GM19395 (cell line): ENCODE data around the gene UIMC1.
"Not testable (repeated sequence)": the region's sequence is repeated elsewhere in the genome, so short reads cannot be mapped to it uniquely, and the experiment has no call there.

Experiments used
- ATAC-seq: cut with Tn5 transposase; IDR thresholded peaks from one replicate; pipeline ENCODE4 v1.9.1; 2021; ENCODE audit warnings: mild to moderate bottlenecking, moderate library complexity; ENCODE audit not compliant: unreplicated experiment

The UIMC1 gene

DNA sequence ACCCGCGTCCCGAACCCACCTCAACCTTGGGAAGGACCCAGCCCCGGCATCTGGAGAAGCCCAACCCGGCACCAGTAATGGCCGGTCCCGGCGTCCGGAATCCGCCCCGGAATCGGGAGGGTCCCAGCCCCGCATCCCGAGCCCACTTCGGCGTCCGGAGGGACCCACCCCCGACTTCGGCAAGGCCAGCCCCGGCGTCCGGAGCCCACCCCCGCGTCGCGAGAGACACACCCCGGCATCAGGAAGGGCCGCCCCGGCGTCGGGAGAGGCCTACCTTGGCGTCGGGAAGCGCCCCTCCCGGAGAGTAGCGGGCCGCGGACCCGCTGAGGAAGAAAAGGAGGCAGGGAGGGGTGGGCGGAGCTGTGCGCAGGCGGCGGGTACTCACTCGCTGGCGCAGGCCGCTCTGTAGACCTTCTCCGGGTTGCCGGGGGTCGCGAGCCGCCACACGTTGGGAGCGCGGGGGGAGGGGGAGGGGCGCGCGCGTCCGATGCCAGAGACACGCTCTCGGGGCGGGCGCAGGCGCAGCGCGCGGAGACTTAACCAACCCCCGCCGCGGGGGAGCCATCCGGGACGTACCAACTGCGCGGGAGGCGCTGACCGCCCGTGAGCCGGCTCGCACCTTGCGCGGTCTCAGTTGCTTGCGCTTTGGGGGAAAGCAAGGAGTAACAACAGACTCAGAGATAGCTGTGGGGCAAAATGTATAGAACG is at the start of gene UIMC1:
Gene UIMC1 (minus strand): TSS at position 515 of the 708 bp plus-strand sequence. CDS start 24,164 bp downstream, outside the sequence.
- peak; percentile 74 for ATAC-seq

- no peak for ATAC-seq
These were observed 42.7 kb upstream of the UIMC1 start for GRCh38 chr5:177049285-177049684.

- ATAC-seq, result not testable (repeated sequence)
These were observed 42.0 kb upstream of the UIMC1 start for GRCh38 chr5:177048531-177048930.

GRCh38 chr5:177045631-177046030 is 39.1 kb upstream of the UIMC1 start:
- no peak for ATAC-seq

DNA sequence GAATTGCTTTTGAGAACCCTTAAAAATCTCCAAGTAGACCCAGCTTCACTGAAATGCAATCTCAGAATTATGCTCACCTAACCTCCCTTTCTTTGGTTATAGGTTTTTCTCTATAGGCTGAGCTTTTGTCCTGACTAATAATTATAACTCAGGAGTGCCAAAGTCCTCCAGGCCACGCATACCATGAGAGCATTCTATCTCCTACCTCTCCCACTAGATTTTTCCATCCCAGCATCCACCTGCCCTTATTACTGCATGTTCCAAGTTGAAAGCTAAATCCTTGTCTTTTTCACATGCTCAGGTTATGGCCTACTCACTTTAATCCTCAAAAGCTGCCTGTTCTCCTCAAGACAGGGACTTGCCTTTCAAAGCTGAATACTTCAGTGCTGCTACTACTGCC is 38.1 kb upstream of the UIMC1 start:
- no peak for ATAC-seq

- no peak for ATAC-seq
These were observed 37.4 kb upstream of the UIMC1 start for GRCh38 chr5:177043958-177044357.

- ATAC-seq, result no peak
These were observed 36.5 kb upstream of the UIMC1 start for GRCh38 chr5:177043114-177043513.

DNA sequence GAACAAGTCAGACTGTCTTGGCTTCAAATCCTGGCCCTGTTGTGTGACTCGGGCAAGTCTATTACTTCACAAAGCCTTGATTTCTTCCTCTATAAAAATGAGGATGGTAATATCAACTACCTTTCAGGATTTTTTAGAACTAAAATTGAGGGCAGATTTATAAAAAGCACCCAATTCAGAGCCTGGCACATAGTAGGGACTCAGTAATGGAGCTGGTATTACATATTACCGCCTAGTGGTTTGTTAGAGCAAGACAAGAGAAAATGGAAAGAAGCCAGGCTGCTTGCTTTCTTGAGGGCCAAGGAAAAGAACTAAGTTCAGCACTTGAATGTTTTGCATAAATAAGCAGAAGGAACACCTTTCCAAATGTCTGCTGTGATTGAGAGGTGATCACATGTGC is 35.4 kb upstream of the UIMC1 start:
- ATAC-seq, result no peak

DNA sequence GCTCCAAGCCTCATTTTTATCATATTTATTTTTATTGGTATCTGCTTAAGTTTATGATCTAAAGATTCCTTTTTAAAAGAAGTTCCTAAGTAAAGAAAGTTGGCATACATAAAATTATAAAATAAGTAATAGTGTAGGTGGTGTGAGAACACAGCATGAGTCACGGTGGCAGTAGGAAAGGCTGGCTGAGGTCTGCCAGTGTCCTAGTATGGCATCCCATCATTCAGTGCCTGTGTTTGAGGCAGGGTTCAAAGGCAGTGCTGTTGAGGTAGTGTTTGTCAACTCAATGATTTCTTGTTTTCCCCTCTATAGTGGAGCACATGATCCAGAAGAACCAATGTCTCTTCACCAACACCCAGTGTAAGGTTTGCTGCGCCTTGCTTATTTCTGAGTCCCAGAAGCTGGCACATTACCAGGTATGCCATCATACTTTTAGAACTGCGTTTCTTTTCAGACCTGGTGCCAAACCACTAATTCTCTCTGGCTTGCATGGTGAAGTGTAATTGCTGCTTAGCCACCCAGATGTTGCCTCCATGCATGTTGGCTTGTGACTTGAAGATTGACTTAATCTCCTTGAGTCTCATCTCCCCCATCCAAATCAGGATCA is 34.3 kb upstream of the UIMC1 start:
- no peak for ATAC-seq

- ATAC-seq, result no peak
These were observed 30.3 kb upstream of the UIMC1 start for GRCh38 chr5:177036921-177037320.

- ATAC-seq, result no peak
These were observed 29.9 kb upstream of the UIMC1 start for GRCh38 chr5:177036443-177036842.

DNA sequence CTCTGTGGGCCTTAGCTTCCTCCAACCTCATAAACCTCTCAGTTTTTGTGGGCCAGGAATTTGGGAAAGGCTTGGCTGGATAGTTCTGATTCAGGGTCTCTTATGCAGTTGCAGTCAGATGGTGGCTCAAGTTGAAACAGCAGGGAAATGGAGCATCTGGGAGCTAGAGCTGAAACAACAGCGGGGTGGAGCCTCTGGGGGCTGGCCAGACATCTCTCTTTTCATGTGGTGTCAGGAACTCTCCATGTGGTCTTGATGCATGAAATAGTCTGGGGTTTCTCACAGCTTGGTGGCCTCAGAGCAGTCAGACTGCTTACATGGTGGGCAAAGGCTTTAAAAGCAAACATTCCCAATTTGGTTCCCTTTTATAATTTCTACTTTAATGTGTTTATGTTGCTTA is 29.4 kb upstream of the UIMC1 start:
- ATAC-seq, result no peak

- no peak for ATAC-seq
These were observed 22.9 kb upstream of the UIMC1 start for GRCh38 chr5:177029498-177029897.

DNA sequence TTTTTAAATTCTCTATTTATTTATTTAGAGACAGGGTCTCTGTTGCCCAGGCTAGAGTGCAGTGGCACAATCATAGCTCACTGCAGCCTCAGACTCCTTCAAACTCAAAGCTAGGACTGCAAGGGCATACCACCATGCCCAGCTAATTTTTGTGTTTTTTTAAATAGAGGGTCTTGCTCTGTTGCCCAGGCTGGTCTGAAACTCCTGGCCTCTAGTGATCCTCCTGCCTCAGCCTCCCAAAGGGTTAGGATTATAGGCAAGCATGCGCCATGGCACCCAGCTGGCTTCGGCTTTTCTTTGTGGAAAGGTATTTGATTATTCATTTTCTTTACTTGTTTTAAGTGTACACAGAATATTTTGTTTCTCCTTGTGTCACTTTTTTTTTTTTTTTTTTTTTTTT is 21.1 kb upstream of the UIMC1 start:
- ATAC-seq, result no peak

DNA sequence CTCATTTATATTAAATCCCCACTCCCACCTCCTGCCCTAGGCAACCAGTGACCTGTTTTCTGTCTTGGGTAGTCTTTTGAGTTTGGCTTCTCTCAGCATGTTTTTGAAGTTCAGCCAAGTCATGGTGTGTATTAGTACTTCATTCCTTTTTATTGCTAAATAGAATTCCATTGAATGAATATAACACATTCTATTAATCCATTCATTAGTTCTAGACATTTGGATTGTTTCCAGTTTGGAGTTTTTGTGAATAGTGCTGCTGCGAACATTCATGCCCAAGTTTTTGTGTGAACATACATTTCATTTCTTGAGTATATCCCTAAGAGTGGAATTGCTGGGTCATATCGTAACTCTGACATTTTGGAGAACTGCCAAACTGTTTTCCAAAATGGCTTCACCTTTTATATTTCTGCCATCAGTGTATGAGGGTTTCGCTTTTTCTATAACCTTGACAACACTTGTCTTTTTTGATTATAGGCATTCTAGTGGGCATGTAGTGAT is 18.6 kb upstream of the UIMC1 start:
- no peak for ATAC-seq

GRCh38 chr5:177024559-177024958 is 18.0 kb upstream of the UIMC1 start:
- no peak for ATAC-seq

DNA sequence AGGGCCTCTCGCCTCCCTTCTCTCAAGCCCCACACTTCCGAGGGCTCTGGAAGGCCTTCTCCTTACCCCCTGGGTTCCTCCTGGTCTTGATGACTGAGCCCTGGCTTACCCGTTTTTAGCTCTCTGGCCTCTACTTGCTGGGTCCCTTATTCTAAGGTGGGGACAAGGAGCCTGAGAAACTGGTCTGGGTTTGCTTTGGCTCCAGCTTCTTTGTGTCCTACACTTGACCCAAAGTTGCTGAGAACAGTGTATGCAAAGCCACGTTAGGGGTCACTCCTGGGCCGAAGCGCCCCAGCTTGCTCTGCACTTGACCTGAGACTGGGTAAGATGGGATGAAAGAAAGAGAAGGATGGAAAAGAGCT is 16.7 kb upstream of the UIMC1 start:
- ATAC-seq, result peak; percentile 20

GRCh38 chr5:177022386-177023302 is 16.1 kb upstream of the UIMC1 start, which contains the start of gene ZNF346:
ZNF346 (plus strand) TSS chr5:177022696; CDS start chr5:177022739, 43 bp downstream.
- ATAC-seq, result peak; percentile 88

DNA sequence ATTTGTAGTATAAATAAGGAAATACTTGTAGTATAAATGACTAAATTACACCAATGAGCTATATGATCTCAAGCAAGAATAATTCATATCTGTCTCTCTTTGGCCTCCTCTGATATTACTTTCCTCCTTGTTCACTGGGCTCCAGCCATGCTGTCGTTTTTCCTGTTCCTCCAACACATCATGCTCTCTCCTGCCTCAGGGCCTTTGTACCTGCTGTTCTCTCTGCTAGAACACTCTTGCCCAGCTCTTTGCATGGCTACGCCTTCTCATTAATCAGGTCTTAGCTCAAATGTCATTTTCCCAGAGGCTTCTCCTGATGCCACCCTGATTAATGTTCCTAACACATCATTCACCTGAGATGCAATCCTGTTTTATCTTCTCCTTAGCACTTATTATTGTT is 13.5 kb upstream of the UIMC1 start:
- no peak for ATAC-seq

- ATAC-seq, result no peak
These were observed 11.8 kb upstream of the UIMC1 start for GRCh38 chr5:177018341-177018740.

DNA sequence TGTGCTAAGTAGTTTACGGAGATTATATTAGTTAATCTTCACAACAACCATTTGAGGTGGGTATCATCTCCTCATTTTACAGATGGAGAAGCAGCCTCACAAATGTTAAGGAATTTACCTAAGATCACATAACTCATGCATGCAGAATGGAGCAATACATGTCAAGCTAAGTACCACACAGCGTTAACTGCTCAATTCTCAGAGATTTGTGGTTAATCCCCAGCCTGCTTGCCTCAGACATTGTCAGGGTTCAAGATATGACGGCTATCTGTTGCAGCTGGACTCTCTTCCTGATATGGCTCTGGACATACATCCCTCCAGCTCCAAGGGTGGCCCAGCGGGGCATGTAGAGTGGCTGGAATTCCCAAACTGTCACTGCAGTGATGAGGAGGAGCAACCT is 8.6 kb upstream of the UIMC1 start:
- ATAC-seq, result no peak
